Dedifferentiated amniotic fluid mesenchymal stem cell (primary cell): ENCODE measurements around the gene CLDN15.
"Not testable (repeated sequence)": the region's sequence is repeated elsewhere in the genome, so short reads cannot be mapped to it uniquely, and the experiment has no call there.

Experiments used
- DNase-seq: peaks from one replicate; pipeline ENCODE4 v3.0.0-alpha.2; 2016; ENCODE audit errors: extremely low spot score

Gene CLDN15

GRCh38 chr7:101200504-101200861 is 37.1 kb downstream of the CLDN15 start:
- DNase-seq: no peak

GRCh38 chr7:101199522-101199921 is 38.1 kb downstream of the CLDN15 start:
- DNase-seq: not testable (repeated sequence)

- no peak for DNase-seq
These were observed 39.1 kb downstream of the CLDN15 start for GRCh38 chr7:101198476-101198875.

- no peak for DNase-seq
These were observed 39.6 kb downstream of the CLDN15 start for GRCh38 chr7:101197991-101198390.

- no peak for DNase-seq
These were observed 41.7 kb downstream of the CLDN15 start for GRCh38 chr7:101195884-101196283.

GRCh38 chr7:101189109-101189508 is 48.5 kb downstream of the CLDN15 start:
- DNase-seq: no peak

GRCh38 chr7:101186844-101187428 is 50.7 kb downstream of the CLDN15 start:
- DNase-seq: no peak

- DNase-seq: no peak
These were observed 51.4 kb downstream of the CLDN15 start for GRCh38 chr7:101186194-101186593.

GRCh38 chr7:101185258-101185839 is 52.3 kb downstream of the CLDN15 start:
- no peak for DNase-seq
